HG02588 (cell line): ENCODE results near the gene ARMH1.

Experiments used
- ATAC-seq: cut with Tn5 transposase; IDR thresholded peaks from one replicate; pipeline ENCODE4 v1.9.1; 2021; ENCODE audit warnings: mild to moderate bottlenecking, moderate library complexity; ENCODE audit not compliant: unreplicated experiment

Gene ARMH1

GRCh38 chr1:44674113-44675000 is at the start of gene ARMH1, which contains the start of gene TMEM53:
ARMH1 (plus strand) TSS chr1:44674714; CDS start chr1:44689698, 14,984 bp downstream.
TMEM53 (minus strand) TSS chr1:44674481; CDS start chr1:44674391, 90 bp downstream.
- peak; percentile 90 for ATAC-seq

- no peak for ATAC-seq
Measured at GRCh38 chr1:44625348-44625747, 49.2 kb upstream of the ARMH1 start.

- no peak for ATAC-seq
Measured at GRCh38 chr1:44628962-44629756, 45.4 kb upstream of the ARMH1 start.

- no peak for ATAC-seq
Measured at GRCh38 chr1:44630116-44630515, 44.4 kb upstream of the ARMH1 start.

- ATAC-seq, result peak; percentile 5
Measured at GRCh38 chr1:44631333-44631646, 43.2 kb upstream of the ARMH1 start.

- ATAC-seq, result peak; percentile 65
Measured at GRCh38 chr1:44631647-44632539, 42.6 kb upstream of the ARMH1 start.

- no peak for ATAC-seq
Measured at GRCh38 chr1:44632598-44632997, 41.9 kb upstream of the ARMH1 start.

- ATAC-seq, result no peak
Measured at GRCh38 chr1:44634606-44635189, 39.8 kb upstream of the ARMH1 start.

- no peak for ATAC-seq
Measured at GRCh38 chr1:44635439-44635838, 39.1 kb upstream of the ARMH1 start.

- no peak for ATAC-seq
Measured at GRCh38 chr1:44636083-44636687, 38.3 kb upstream of the ARMH1 start.

- ATAC-seq, result no peak
Measured at GRCh38 chr1:44636688-44637598, 37.6 kb upstream of the ARMH1 start.

- no peak for ATAC-seq
Measured at GRCh38 chr1:44637702-44638411, 36.7 kb upstream of the ARMH1 start.

GRCh38 chr1:44640200-44640853 is 34.2 kb upstream of the ARMH1 start:
- ATAC-seq, result no peak

GRCh38 chr1:44641126-44642102 is 33.1 kb upstream of the ARMH1 start:
- ATAC-seq, result no peak

GRCh38 chr1:44642255-44642654 is 32.3 kb upstream of the ARMH1 start:
- no peak for ATAC-seq

GRCh38 chr1:44642925-44643324 is 31.6 kb upstream of the ARMH1 start:
- no peak for ATAC-seq
